ENCODE data around the gene AKT1.

AKT1 gene

DNA sequence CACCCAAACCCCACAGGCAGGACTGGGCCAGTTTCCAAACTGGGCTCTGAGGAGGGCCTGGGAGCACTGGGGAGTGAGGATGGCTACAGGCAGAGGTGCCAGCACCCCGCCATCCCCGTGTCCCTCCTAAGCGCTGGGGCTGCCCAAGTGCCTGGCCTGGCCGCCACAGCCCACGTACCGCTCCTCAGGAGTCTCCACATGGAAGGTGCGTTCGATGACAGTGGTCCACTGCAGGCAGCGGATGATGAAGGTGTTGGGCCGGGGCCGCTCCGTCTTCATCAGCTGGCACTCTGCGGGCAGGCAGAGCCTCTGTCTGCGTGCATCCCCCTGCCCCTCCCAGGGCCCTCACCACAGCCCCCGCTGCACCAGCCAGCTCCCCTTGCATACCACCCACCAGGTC, 19.1 kb downstream of the AKT1 start:
- no peaks in the 10 kb centered on the region for H3K27me3 ChIP-seq (ENCODE audit: control insufficient read depth, insufficient read depth, low read length)
- H3K36me3 ChIP-seq (ENCODE audit: control insufficient read depth, insufficient read depth, low read length): peaks cover 26% of the 10 kb centered on the region
- no peaks in the 10 kb centered on the region for H3K9me3 ChIP-seq (ENCODE audit: control insufficient read depth, insufficient read depth, low read length)
- H3K4me3 ChIP-seq (ENCODE audit: low read depth, low read length): no peak overlapping the region
- no peaks in the 10 kb centered on the region for H3K4me1 ChIP-seq (ENCODE audit: control insufficient read depth, insufficient read depth, low read length)
- no peak overlapping the region for H3K9ac ChIP-seq (ENCODE audit: low read depth, low read length)
- no peak overlapping the region for H3K27ac ChIP-seq (ENCODE audit: low read depth, low read length)

DNA sequence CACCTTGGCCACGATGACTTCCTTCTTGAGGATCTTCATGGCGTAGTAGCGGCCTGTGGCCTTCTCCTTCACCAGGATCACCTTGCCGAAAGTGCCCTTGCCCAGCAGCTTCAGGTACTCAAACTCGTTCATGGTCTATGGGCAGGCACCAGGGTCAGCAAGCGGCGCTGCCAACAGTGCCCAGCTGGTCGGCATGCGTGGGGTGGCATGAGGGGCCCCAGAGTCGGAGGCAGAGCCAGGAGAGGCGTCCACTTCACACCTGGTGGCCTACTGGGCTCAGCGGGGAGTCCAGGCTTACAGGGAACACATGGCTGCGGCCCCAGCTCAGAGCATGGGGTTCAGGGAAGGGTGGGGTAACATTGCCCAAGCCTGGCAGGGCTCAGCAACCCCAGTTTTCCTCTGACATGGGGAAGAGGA, 20.5 kb downstream of the AKT1 start:
- Histone ChIP-seq H3K9ac (ENCODE audit: low read depth, low read length) (no peak overlapping the region), H3K27ac (ENCODE audit: low read depth, low read length) (no peak overlapping the region), H3K4me3 (ENCODE audit: low read depth, low read length) (no peak overlapping the region), H3K27me3 (ENCODE audit: control insufficient read depth, insufficient read depth, low read length) (no peaks in the 10 kb centered on the region), H3K4me1 (ENCODE audit: control insufficient read depth, insufficient read depth, low read length) (no peaks in the 10 kb centered on the region), H3K36me3 (ENCODE audit: control insufficient read depth, insufficient read depth, low read length) (peaks cover 38% of the 10 kb centered on the region), H3K9me3 (ENCODE audit: control insufficient read depth, insufficient read depth, low read length) (peaks cover 5% of the 10 kb centered on the region)

DNA sequence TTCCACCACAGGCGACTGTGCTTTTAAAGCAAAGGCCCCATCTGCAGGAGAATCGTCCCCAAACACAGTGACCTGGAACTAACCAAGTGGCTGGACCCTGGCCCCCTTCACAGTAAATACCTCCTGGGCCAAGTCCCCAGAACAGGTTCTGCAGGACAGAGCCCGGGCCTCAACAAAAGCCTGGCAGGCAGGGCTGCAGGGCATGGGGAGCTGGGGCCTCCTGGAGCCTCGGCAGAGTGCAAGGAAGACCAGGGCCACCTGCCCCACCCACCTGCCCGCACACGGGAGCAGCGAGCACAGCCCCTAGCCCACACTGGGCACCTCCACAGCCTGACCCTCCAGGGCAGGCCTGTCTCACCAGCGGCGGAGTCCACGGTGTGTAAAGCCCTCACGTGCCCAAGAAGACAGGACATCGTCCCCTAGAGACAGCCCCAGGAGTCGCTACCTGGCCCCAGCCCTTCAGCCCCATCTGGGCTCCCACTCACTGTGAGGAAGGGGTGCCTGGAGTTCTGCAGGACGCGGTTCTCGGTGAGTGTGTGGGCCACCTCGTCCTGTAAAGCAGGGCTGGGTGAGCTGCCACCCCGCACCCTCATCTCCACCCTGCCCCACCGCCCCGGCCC, 21.0 kb downstream of the AKT1 start:
- no peaks in the 10 kb centered on the region for H3K27me3 ChIP-seq (ENCODE audit: control insufficient read depth, insufficient read depth, low read length)
- no peak overlapping the region for H3K27ac ChIP-seq (ENCODE audit: low read depth, low read length)
- H3K4me3 ChIP-seq (ENCODE audit: low read depth, low read length): no peak overlapping the region
- no peaks in the 10 kb centered on the region for H3K4me1 ChIP-seq (ENCODE audit: control insufficient read depth, insufficient read depth, low read length)
- no peak overlapping the region for H3K9ac ChIP-seq (ENCODE audit: low read depth, low read length)
- H3K9me3 ChIP-seq (ENCODE audit: control insufficient read depth, insufficient read depth, low read length): peaks cover 5% of the 10 kb centered on the region
- H3K36me3 ChIP-seq (ENCODE audit: control insufficient read depth, insufficient read depth, low read length): peaks cover 38% of the 10 kb centered on the region

DNA sequence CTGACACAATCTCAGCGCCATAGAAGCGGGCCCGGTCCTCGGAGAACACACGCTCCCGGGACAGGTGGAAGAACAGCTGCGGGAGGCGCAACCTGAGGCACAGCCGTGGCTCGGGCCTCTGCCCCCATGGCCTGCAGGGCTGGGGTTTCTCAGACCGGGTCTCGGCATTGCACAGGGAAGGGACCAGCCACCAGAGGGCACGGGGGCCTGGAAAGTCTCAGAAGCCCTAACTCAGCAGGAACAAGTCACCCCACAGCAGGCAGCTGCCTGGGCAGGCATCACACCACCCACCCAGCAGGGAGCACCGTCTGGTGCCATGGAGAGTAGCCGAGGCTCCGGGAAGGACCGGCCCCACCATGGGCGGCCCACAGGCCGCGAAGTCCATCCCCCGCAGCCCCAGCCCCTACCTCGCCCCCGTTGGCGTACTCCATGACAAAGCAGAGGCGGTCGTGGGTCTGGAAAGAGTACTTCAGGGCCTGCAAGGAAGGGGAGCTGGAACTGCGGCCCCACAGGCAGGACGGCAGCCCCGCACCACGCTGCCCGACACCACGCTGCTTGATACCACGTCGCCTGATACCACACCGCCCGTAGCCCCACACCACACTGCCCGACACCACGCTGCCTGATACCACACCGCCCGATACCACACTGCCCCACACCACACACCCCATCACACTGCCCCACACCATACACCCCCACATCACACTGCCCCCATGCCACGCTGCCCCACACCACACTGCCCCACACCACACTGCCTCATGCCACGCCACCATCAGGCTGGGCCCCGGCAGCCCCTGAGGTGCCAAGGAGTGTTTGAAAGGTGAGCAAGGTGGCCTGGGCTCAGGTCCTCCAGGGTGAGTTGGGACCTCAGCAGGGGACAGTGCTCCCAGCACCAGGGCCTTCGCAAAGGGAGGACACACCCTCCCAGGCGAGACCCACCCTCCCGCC, 21.8 kb downstream of the AKT1 start:
- no peak overlapping the region for H3K27ac ChIP-seq (ENCODE audit: low read depth, low read length)
- no peaks in the 10 kb centered on the region for H3K4me1 ChIP-seq (ENCODE audit: control insufficient read depth, insufficient read depth, low read length)
- H3K4me3 ChIP-seq (ENCODE audit: low read depth, low read length): no peak overlapping the region
- H3K36me3 ChIP-seq (ENCODE audit: control insufficient read depth, insufficient read depth, low read length): peaks cover 38% of the 10 kb centered on the region
- peaks cover 5% of the 10 kb centered on the region for H3K9me3 ChIP-seq (ENCODE audit: control insufficient read depth, insufficient read depth, low read length)
- H3K27me3 ChIP-seq (ENCODE audit: control insufficient read depth, insufficient read depth, low read length): no peaks in the 10 kb centered on the region
- no peak overlapping the region for H3K9ac ChIP-seq (ENCODE audit: low read depth, low read length)

DNA sequence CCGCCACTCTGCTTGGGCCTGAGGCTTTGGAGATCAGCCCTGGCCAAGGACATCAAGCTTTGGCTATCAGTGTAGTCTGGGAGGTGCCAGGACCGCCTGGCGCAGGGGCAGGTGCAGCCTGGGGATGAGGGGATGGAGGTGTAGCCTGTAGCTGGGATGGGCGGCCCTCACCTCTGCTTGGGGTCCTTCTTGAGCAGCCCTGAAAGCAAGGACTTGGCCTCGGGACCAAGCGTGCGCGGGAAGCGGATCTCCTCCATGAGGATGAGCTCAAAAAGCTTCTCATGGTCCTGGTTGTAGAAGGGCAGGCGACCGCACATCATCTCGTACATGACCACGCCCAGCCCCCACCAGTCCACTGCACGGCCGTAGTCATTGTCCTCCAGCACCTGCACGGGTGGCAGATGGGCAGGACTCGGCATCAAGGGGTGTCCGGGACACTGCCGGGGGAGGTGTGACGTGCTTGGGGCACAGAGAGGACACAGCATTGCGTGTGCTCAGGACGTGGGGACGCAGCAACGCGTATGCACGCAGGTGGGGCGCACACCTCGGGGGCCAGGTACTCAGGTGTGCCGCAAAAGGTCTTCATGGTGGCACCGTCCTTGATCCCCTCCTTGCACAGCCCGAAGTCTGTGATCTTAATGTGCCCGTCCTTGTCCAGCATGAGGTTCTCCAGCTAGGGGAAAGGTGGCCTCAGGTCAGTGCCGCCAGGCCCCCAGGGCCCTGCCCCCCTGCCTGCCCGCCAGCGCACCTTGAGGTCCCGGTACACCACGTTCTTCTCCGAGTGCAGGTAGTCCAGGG, 22.6 kb downstream of the AKT1 start:
- H3K27ac ChIP-seq (ENCODE audit: low read depth, low read length): no peak overlapping the region
- H3K9ac ChIP-seq (ENCODE audit: low read depth, low read length): no peak overlapping the region
- H3K27me3 ChIP-seq (ENCODE audit: control insufficient read depth, insufficient read depth, low read length): no peaks in the 10 kb centered on the region
- no peak overlapping the region for H3K4me3 ChIP-seq (ENCODE audit: low read depth, low read length)
- H3K9me3 ChIP-seq (ENCODE audit: control insufficient read depth, insufficient read depth, low read length): peaks cover 5% of the 10 kb centered on the region
- peaks cover 38% of the 10 kb centered on the region for H3K36me3 ChIP-seq (ENCODE audit: control insufficient read depth, insufficient read depth, low read length)
- H3K4me1 ChIP-seq (ENCODE audit: control insufficient read depth, insufficient read depth, low read length): no peaks in the 10 kb centered on the region

DNA sequence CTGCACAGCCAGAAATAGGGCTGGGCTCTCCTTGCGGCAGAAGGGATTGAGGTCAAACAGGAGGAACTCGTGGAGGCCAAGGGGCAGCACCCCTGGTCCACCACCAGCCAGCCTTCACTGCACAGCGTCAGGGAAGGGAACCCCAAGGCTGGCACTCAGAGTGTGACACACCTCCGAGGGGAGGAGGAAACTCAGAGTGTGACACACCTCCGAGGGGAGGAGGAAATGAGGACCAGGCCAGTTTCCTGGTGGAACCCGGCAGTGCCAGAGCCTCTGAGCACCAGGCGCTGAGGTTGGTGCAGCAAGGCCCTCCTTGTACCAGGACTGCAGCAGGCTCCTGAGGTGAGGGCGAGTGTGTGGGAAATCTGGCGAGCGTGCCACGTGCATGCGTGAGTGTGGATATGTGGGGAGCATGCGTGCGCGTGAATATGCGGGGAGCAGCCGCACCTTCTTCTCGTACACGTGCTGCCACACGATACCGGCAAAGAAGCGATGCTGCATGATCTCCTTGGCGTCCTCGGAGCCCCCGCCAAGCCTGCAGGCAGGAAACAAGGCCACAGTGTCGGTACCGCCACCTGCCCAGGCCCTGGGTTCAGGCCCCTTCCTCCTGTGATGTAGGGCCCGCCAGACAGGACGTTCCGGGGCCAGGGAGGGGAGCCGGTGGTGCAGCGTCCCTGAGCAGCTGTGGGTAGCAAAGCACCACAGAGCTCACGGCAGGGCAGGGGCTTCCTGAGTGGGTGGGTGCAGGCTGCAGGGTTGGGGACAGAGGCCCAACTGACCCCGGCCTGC, 23.4 kb downstream of the AKT1 start:
- H3K4me1 ChIP-seq (ENCODE audit: control insufficient read depth, insufficient read depth, low read length): no peaks in the 10 kb centered on the region; the same call in 1 of the 2 replicates
- no peak overlapping the region for H3K9ac ChIP-seq (ENCODE audit: low read depth, low read length)
- H3K27ac ChIP-seq (ENCODE audit: low read depth, low read length): no peak overlapping the region
- peaks cover 5% of the 10 kb centered on the region for H3K9me3 ChIP-seq (ENCODE audit: control insufficient read depth, insufficient read depth, low read length)
- H3K4me3 ChIP-seq (ENCODE audit: low read depth, low read length): no peak overlapping the region
- no peaks in the 10 kb centered on the region for H3K27me3 ChIP-seq (ENCODE audit: control insufficient read depth, insufficient read depth, low read length)
- H3K36me3 ChIP-seq (ENCODE audit: control insufficient read depth, insufficient read depth, low read length): peaks cover 38% of the 10 kb centered on the region

DNA sequence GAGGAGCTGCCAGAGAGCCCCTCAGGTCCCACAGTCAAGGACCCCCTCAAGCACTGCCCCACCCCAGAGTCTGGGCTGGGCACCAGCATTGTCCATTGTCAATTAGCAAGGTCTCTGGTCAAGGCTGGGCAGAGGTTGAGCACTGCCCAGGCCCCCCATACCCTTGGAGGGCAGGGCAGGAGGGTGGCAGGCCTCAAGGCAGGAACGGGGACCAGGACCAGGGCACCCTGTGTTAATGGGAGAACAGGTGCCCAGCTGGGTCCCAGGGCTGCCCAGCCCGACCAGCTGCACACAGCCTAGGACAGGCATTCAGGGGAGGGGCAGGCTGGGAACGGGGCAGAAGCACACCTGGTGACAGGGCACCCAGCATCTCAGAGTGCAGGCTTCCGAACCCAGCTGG, 24.2 kb downstream of the AKT1 start:
- no peak overlapping the region for H3K27ac ChIP-seq (ENCODE audit: low read depth, low read length)
- peaks cover 5% of the 10 kb centered on the region for H3K9me3 ChIP-seq (ENCODE audit: control insufficient read depth, insufficient read depth, low read length)
- H3K4me1 ChIP-seq (ENCODE audit: control insufficient read depth, insufficient read depth, low read length): no peaks in the 10 kb centered on the region; the same call in 1 of the 2 replicates
- H3K36me3 ChIP-seq (ENCODE audit: control insufficient read depth, insufficient read depth, low read length): peaks cover 38% of the 10 kb centered on the region
- no peaks in the 10 kb centered on the region for H3K27me3 ChIP-seq (ENCODE audit: control insufficient read depth, insufficient read depth, low read length)
- no peak overlapping the region for H3K4me3 ChIP-seq (ENCODE audit: low read depth, low read length)
- no peak overlapping the region for H3K9ac ChIP-seq (ENCODE audit: low read depth, low read length)

DNA sequence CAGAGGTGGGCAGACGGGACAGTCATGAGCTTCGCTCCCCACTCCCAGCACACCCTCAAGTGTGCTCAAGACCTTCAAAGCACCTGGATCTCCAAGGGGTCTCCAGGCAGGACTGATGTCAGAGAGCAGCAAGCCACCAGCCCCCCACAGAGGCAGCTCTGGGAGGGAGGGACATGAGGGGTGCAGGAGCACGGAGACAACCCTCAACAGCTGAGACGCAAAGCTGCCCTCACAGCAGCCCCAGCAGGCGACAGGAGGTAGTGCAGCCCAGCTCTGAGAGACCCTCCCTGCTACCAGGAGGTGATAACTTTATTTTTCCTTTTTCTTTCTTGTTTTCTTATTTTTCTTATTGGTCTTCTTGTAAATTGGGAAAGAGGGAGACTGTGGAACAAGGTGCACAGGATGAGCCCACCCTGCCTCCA, 24.7 kb downstream of the AKT1 start:
- no peak overlapping the region for H3K9ac ChIP-seq (ENCODE audit: low read depth, low read length)
- H3K4me3 ChIP-seq (ENCODE audit: low read depth, low read length): no peak overlapping the region
- H3K27ac ChIP-seq (ENCODE audit: low read depth, low read length): no peak overlapping the region
- H3K4me1 ChIP-seq (ENCODE audit: control insufficient read depth, insufficient read depth, low read length): no peaks in the 10 kb centered on the region; the same call in 1 of the 2 replicates
- no peaks in the 10 kb centered on the region for H3K27me3 ChIP-seq (ENCODE audit: control insufficient read depth, insufficient read depth, low read length)
- H3K9me3 ChIP-seq (ENCODE audit: control insufficient read depth, insufficient read depth, low read length): peaks cover 5% of the 10 kb centered on the region
- peaks cover 38% of the 10 kb centered on the region for H3K36me3 ChIP-seq (ENCODE audit: control insufficient read depth, insufficient read depth, low read length)

DNA sequence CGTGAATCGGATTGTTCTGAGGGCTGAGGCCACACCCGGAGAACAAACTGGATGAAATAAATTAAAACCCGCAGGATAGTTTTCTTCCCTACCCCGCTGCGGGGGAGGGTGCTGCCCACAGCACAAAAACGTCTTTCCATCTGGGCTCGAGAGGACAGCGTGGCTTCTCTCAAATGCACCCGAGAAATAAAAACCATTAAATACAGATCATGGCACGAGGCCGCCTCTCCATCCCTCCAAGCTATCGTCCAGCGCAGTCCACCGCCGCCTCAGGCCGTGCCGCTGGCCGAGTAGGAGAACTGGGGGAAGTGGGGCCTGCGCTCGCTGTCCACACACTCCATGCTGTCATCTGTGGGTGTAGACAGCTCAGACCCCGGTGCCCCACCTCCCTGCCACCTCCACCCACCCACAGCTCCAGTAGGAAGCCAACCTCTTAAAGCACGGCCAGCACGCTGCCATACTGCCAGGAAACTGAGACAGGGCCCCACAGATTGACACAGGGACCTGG, 25.4 kb downstream of the AKT1 start:
- H3K9me3 ChIP-seq (ENCODE audit: control insufficient read depth, insufficient read depth, low read length): peaks cover 5% of the 10 kb centered on the region
- H3K9ac ChIP-seq (ENCODE audit: low read depth, low read length): no peak overlapping the region
- H3K4me1 ChIP-seq (ENCODE audit: control insufficient read depth, insufficient read depth, low read length): no peaks in the 10 kb centered on the region; the same call in 1 of the 2 replicates
- H3K4me3 ChIP-seq (ENCODE audit: low read depth, low read length): no peak overlapping the region
- H3K27me3 ChIP-seq (ENCODE audit: control insufficient read depth, insufficient read depth, low read length): no peaks in the 10 kb centered on the region
- peaks cover 33% of the 10 kb centered on the region for H3K36me3 ChIP-seq (ENCODE audit: control insufficient read depth, insufficient read depth, low read length)
- H3K27ac ChIP-seq (ENCODE audit: low read depth, low read length): no peak overlapping the region
